HL-60/S4 treated with retinoic acid at 250 ng/mL for 4 days and 3 days (cell line): ENCODE data around the gene CUTC.
"Not testable (repeated sequence)": the region's sequence is repeated elsewhere in the genome, so short reads cannot be mapped to it uniquely, and the experiment has no call there.

ENCODE experiments used
- in situ Hi-C: fragments of 300-500 bp; cut with MboI; formaldehyde crosslinking; loops from 2 replicates; pipeline ENCODE4 v1.7.0; 2022; ENCODE audit warnings: low sequenced_read_pairs

The CUTC gene

DNA sequence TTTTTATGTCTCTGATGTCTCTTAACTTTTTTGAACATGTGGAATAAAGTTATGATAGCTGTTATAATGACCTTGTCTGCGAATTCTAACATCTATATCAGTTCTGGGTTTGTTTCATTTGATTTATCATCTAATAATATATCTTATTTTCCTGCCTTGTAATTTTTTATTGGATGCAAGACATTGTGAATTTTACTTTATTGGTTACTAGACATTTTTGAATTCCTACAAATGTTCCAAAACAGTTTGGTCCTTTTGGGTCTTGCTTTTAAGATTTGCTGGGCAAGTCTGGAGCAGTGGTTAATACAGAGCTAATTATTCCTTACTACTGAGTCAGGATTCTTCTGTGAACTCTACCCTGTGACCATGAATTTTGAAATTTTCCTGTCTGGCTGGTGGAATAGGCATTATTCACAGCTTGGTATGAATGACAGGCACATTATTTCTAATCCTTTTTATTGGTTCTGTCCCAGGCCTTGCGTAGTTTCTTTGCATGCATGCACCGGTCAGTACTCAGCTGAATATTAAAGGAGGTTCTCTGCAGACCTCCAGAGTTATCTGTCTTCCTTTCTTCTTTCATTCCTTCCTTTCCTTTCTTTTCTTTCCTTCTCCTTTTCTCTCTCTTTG is 9.0 kb downstream of the CUTC start:
- in situ Hi-C loops = no loop called here

DNA sequence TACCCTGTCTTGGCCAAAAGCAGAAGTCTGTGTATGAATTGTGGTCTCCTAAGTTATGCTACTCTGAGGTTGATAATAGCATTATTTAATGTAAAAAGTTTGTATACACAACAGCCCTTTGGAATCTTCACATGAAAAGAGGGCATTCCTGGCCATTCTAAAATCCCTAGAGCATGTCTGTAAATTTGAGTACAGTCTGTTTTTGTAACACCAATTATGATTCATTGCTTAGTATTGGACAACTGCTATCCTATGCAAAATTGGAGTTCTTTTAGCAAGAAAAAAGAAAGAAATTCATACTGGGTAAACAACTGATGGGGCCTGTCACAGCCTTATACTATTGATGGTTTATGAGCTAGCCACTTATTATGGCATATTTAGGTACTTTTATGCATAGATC is 10.2 kb downstream of the CUTC start:
- in situ Hi-C loops = no loop called here

DNA sequence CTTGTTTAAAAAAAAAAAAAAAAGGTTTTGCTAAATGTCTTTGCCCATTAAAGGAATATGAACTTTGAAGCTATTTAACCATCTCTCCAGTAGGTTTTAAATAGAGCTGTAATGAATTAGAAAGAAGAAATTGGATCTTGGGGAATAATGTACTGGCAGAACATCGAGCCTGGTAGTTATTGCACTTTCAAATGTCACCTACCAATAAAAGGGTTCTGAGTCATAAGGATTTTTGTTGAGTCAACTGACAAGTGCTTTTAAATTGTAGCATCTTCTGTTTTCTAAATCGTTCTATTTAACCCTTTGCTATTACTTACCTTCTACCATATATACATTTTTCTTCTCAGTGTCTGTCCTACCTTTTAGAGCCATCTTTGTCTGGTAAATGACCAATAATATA is 10.7 kb downstream of the CUTC start:
- in situ Hi-C loops = no loop called here

DNA sequence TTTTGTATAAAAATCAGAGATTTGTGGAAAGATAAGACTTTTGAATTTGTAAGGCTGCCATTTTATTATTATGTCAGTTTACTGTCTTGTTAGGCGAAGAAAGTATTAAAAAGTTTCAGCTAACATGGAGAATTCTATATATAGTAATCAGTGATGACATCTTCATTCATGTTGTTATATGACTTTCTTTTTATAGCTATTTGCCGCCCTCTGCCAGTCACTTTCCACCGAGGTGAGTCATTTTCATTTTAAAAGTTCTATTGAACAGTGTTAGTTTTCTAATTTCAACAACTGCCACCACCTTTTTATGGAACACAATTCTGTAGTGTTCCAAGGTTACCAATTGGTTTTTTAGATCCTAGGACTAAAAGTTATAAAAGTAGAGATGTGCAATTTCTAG is 11.8 kb downstream of the CUTC start:
- in situ Hi-C loops = no loop called here

DNA sequence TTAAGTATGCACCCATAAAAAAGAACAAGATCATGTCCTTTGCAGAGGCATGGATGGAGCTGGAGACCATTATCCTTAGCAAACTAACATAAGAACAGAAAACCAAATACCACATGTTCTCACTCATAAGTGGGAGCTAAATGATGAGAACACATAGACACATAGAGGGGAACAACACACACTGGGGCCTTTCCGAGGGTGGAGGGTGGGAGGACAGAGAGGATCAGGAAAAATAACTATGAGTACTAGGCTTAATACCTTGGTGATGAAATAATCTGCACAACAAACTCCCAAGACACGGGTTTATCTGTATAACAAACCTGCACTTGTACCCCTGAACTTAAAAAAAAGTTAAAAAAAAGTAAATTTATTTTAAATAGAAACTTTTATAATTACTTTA is 14.1 kb downstream of the CUTC start:
- in situ Hi-C loops = not testable (repeated sequence)

DNA sequence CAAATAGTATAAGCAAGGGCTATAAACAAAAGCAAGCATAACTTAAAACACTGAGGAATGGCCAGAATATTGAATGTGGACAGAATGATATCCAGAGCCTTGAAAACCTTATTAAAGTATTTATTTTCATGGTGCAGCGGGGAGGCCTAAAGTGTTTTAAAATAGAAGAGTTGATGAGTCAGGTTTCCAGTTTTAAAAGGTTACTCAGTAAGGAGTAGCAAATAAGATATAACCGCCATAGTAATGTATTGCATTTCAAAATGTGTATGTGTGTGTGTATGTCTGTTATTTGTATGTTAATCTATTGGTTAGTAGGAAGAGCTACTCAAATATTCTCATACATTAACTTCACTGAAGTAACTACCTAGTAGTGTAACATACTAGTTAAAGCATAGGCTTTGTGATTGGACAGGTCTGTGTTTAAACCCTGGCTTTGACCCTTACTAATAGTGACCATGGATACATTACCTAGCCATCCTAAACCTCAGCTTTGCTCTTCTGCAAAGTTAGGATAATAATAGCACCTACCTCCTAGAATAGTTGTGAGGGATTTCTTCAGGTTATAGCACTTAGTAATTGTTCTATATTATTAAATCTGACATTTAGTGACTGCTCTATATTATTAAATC is 16.9 kb downstream of the CUTC start:
- in situ Hi-C loops = no loop called here

DNA sequence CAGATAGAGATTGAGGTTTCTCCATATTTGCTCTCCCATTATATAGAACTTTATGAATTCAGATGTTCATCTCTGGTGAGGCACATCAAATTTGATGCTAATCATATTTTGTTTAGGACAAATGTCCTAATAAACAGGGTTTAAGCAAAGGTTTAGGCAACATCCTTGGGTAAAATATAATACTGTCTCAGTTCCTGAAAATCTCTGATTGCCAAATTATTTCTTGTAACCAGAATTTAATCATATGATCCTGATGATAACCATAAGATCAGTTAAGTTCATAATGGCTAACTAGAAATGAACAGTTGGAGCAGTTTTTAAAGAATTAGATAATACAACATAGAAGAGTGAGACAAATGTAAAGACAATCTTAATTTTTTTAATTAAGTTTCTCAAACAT is 18.6 kb downstream of the CUTC start:
- in situ Hi-C loops = no loop called here

DNA sequence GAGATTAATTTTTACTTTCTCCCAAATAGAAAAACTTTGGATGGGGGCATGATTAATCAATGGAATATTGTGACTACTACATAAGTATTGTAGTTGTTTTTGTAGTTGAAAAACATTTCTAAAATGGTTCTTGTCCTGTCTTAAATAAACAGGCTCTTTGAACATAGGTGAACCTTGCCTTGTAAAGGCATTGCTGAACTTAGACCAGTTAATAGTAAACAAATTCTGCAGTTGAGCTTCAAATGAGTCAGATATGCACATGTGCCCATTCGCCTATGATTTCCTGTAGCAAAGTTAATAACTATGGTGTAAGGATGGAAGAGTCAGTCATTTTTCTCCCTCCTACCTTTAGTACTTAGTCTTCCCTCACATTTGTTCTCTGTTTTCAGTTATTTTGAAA is 22.6 kb downstream of the CUTC start:
- in situ Hi-C loops = no loop called here

DNA sequence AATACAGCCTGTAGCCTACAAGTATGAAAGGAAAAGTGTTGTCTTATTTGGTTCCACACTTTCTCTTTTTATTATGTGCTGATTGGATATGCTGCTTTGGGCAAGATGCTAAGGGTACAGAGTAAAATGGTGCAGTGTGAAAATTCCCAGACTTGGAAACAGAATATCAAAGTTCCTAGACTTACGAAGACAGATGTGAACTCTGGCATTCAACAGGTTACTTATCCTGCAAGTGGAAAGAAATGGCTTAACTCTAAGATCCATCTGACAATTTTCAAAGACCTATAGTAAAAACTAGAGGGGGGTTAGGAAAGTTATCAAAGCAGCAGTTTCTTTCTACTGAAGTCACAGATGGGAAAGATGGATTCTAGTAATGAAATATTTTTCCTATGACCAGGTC is 24.1 kb downstream of the CUTC start:
- in situ Hi-C loops = no loop called here

DNA sequence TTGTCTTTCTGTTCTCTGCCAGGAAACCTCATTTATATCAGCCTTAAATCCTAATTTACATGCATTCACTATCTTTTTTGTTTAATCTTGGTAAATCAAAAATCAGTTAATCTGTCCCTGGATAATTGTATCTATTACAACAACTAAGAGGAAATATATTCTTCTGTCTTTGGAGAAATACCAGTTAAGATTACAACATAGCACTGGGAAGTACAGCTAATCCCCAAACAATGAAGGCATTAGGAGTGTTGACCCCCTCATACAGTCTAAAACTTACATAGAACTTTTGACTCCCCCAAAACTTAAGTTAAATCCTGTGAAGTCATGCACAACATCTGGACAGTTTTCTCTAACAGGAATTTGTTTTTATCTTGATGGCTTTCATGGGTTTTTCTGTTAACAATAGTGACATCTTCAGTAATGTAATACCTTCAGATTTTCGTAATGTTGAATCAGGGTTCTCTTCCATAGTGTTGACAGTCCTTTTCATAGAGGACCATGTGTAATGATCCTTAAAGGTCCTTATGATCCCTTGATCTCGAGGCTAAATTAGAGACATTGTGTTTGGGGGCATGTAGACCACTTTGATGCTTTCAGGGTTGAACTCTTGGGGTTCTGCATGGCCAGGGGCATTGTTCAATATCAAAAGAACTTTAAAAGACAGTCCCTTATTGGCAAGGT is 26.3 kb downstream of the CUTC start:
- in situ Hi-C loops = no loop called here

DNA sequence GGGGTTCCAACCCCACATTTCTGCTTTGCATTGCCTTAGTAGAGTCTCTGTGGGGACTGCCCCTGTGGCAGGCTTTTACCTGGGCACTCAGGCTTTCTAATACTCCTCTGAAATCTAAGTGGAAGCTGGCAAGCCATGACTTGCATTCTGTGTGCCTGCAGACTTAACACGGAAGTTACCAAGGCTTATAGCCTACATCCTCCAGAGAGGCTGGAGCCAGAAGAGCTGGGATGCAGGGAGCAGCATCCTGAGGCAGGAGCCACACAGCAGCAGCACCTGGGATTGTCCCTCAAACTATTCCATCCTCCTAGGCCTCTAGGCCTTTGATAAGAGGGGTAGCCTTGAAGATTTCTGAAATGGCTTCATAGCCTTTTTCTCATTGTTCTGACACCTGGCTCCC is 28.3 kb downstream of the CUTC start:
- in situ Hi-C loops = no loop called here

DNA sequence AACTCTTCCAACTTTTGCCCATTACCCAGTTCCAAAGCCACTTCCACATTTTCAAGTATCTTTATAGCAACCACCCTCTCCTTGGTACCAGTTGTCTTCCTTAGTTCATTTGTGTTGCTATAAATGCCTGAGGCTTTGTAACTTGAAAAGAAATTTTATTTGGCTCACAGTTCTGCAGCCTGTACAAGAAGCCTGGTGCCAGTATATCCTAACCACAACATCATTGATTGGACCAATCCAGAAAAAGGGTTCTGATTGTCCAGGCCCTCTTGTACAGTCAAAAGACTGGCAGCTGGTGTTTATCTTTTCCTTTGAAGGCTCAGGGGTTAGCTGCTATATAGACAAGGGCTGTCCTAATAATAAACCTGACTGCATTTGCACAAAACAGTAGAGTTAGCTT is 29.3 kb downstream of the CUTC start:
- in situ Hi-C loops = no loop called here

DNA sequence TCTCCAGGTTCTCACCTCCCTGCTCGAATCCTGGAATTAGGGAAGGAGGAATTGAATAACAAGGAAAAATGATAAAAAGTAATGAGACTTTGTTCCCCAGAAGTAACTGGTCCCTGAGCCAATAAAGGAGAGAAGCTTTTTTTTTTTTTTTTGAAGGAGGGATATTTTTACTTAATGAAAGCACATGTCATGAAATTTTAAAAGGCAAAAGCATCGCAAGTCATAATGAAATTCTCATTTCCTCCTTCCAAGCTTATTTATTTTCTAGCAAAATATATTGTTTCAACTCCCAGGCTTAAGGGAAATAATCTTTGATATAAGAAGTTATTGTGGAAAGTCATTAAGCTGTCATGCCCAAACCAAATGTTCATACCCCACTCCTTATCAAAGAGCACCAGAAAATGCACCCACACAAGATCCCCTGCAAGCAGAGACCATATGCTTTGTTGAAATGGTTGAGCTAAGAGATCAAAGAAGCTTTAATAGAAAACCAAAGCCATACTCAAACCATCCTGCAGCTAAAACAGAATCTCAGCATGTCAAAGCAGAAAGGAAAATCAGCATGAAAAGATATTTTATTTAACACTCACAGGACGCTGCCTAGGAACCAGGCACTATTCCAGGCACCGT is 33.8 kb downstream of the CUTC start:
- in situ Hi-C loops = no loop called here

DNA sequence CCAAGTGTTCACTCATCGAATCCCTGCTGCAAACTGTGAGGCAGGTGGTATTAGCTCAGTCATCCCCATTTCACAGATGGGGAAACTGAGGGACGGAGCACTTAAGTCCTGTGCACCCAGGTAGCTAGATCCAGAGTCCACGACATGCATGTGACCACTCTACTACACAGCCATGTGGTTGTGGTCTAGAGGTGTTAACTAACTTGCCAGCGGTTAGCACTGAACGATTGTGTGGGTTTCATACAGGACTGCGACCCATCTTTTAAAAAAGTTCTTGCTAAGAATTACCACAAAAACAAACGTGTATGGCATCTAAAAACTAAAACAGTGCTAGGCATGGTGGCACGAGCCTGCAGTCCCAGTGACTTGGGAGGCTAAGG is 34.3 kb downstream of the CUTC start:
- in situ Hi-C loops = no loop called here

DNA sequence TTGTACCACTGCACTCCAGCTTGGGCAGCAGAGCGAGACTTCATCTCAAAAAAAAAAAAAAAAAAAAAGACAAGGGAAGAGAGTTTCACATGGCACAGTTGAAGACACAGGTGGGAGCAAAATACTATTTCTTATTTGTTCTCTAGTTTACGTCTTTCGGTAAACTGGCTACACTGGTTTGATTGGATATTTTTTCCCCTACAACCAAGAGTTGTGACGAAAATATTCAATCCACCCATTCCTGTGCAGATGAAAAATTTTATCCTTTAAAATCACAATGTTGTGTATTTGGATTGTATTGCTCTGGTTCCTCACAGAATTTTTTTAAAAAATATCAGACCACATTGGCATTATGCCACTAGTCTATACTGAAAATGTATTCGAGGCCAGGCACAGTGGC is 35.9 kb downstream of the CUTC start:
- in situ Hi-C loops = no loop called here

DNA sequence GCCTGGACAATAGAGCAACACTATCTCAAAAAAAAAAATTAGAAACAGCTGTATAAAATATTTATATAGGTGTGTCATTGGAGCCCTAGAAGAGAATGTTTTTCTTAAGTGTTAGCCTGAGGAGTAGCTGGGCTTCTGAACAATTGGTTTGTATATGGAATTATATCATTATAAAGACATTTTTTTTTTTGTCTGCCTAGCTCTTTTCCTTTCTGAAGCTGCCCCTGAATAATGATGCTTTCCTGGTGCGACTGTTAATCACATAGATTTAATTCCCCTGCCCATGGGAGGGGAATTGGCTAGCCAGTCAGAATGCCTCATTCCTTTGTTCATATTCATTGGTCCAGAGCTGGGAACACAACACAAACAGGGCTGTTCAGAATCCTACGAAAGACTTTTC is 36.5 kb downstream of the CUTC start:
- in situ Hi-C loops = no loop called here

DNA sequence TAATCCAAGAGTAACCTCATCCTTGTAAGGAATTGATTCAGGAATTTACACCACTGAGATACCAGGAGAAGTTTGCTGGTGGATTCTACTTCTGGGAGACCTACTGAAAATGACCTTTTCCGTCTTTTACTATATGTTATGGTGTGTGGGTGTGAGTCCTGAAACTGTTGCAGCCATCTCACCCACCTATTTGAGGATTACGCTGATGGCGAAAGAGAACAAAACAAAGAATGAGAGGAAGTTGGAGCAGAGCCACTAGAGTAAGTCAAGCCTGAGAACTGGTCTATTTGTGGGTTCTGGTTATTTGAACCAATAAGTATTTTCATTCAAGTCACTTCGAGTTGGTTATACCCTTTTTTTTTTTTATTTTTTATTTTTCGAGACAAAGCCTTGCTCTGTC is 37.7 kb downstream of the CUTC start:
- in situ Hi-C loops = no loop called here

DNA sequence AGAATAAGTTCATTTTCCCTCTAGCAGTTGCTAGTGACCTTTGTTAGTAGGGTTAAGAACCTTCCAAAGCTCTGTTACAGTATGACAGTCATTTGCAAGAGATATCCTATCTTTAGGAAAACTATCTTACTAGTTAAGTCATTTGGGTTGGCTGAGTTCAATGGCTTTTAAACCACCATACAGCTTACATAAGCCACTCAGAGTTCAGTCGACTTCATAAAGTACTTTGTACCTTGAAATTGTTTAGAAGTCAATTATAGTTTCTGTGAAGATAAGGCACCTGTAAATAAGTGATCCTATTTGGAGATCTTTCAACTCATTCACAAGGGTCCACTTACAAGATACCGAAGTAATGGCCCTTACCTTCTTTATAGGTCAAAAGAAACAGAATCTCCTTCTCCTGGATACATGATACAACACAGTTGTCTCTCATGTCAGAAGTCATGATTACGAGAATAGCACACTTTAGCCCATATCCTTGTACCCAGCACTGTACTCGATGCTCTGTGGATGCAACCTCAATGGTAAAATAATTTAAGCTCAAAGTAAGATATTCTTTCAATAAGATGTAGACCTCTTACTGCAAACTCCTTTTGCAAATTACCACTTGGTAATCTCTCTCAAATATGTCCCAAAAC is 38.5 kb downstream of the CUTC start:
- in situ Hi-C loops = no loop called here

DNA sequence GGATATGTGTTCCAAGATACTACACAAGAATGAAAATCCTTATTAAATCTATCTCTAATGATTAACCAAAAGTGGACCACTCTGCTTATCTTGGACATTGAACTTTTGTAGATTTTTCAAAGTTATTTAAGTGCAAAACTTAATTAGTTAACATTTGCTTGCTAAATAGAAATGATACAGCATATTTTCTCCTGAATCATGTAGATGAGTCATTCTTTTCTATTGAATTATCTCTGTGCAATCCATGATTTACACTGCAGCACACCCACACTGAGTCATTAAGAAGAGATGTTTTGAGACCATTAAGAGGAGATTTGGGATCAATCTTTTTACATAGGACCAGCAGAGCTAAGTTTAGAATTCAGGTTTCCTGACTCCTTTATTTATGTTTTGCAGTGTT is 43.8 kb downstream of the CUTC start:
- in situ Hi-C loops = no loop called here

DNA sequence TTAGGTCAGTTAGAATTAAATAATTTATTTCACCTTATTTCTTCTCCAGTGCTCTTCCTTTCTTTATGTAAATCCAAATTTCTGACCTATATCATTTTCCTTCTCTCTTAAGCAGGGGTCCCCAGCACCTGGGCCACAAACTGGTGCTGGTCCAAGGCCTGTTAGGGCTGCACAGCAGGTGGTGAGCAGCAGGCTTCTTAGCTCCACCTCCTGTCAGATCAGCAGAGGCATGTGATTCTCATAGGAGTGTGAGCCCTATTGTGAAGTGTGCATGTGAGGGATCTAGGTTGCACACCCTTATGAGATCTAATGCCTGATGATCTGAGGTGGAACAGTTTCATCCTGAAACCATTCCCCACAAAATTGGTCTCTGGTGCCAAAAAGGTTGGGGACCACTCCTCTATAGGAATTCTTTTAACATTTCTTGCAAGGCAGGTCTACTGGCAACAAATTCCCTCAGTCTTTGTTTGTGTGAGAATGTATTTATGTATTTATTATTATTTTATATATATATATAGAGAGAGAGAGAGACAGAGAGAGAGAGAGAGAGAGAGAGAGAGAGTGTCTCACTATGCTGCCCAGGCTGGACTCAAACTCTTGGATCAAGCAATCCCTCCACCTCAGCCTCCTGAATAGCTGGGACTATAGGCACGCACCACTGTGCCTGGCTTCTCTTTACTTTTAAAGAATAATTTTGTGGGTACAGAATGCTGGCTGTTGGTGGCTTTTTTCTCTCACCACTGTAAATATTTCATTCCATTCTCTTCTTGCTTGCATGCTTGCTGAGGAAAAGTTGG is 46.1 kb downstream of the CUTC start:
- in situ Hi-C loops = no loop called here

DNA sequence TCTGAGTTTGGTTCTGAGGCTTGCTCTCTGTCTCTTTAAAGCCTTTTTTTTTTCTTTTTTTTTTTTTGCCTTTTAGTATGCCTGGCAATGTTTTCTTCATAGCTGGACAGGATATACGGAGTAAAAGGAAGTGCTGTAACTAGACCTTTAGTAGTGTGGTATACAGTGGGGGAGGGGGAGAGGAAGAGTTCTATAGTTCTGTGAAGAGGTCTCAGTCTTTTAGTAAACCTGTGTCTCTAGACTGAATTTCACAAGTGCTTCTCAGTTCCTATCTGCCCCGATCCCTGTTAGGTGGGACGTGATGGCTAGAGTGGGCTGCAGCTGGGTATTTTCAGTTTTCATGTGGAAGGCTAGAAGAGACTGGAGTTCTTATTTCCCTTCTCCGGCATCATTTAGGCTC is 47.3 kb downstream of the CUTC start:
- in situ Hi-C loops = no loop called here
